B cell (primary cell): ENCODE data around the gene NTN5. TPM values are rescaled to one million over a fixed set of nuclear protein-coding genes. Genes with fewer than 3 reads are reported as not detected.

Experiments used
- polyA plus RNA-seq: library from polyadenylated mRNA; depleted of rRNA; stranded (reverse); fragments of >200 nt; gene quantifications from 2 replicates; pipeline ENCODE4 v1.2.3, GENCODE V29; 2012
- total RNA-seq, 2 donors: library from RNA; stranded (reverse); fragments of 120-200 nt in 1 of 2; gene quantifications; 1 replicate in 1 of 2; 2 replicates in 1 of 2; pipeline versions ENCODE4 v1.2.3 to v1.2.4, GENCODE V29; 2013 to 2022

NTN5 gene
- total and polyA plus RNA-seq, 2 donors (not counting 1 experiment from before 2014, with no cell fraction given): 1.2 to 1.8 TPM

Other genes with a start within 250 kb of the NTN5 start
- gene GRWD1, start 227.0 kb downstream of the NTN5 start, total RNA-seq: 38.6 and 40.7 TPM in 2 replicates
- gene GRWD1, start 227.0 kb downstream of the NTN5 start, polyA plus RNA-seq: 10.6 and 12.0 TPM in 2 replicates
- 2.1 and 2.3 TPM in 2 replicates for gene KCNJ14, start 217.4 kb downstream of the NTN5 start, total RNA-seq
- 1.5 and 2.1 TPM in 2 replicates for gene KCNJ14, start 217.4 kb downstream of the NTN5 start, polyA plus RNA-seq
- gene CYTH2, start 203.6 kb downstream of the NTN5 start, total RNA-seq: 56.0 and 62.6 TPM in 2 replicates
- gene CYTH2, start 203.6 kb downstream of the NTN5 start, polyA plus RNA-seq: 31.4 and 40.7 TPM in 2 replicates
- 1.6 and 1.9 TPM in 2 replicates for gene LMTK3, start 161.2 kb downstream of the NTN5 start, total RNA-seq
- gene LMTK3, start 161.2 kb downstream of the NTN5 start, polyA plus RNA-seq: 0.19 and 0.25 TPM in 2 replicates
- gene SULT2B1, start 120.8 kb downstream of the NTN5 start, total RNA-seq: not detected in 2 replicates
- gene SULT2B1, start 120.8 kb downstream of the NTN5 start, polyA plus RNA-seq: not detected in 2 replicates
- not detected in 2 replicates for gene SPACA4, start 66.3 kb downstream of the NTN5 start, total RNA-seq
- gene SPACA4, start 66.3 kb downstream of the NTN5 start, polyA plus RNA-seq: not detected in 2 replicates
- gene FAM83E, start 57.9 kb downstream of the NTN5 start, total RNA-seq: 1.5 and 4.1 TPM in 2 replicates
- 0.12 and 0.15 TPM in 2 replicates for gene FAM83E, start 57.9 kb downstream of the NTN5 start, polyA plus RNA-seq
- 2,217 and 2,248 TPM in 2 replicates for gene RPL18, start 53.8 kb downstream of the NTN5 start, total RNA-seq
- 3,187 and 4,393 TPM in 2 replicates for gene RPL18, start 53.8 kb downstream of the NTN5 start, polyA plus RNA-seq
- 45.4 and 47.3 TPM in 2 replicates for gene SPHK2, start 53.5 kb downstream of the NTN5 start, total RNA-seq
- gene SPHK2, start 53.5 kb downstream of the NTN5 start, polyA plus RNA-seq: 14.2 and 17.0 TPM in 2 replicates
- gene DBP, start 35.6 kb downstream of the NTN5 start, total RNA-seq: 33.0 and 33.2 TPM in 2 replicates
- 14.9 and 23.5 TPM in 2 replicates for gene DBP, start 35.6 kb downstream of the NTN5 start, polyA plus RNA-seq
- 25.7 and 27.7 TPM in 2 replicates for gene CA11, start 26.8 kb downstream of the NTN5 start, total RNA-seq
- gene CA11, start 26.8 kb downstream of the NTN5 start, polyA plus RNA-seq: 6.2 and 6.5 TPM in 2 replicates
- gene FUT2, start 23.0 kb upstream of the NTN5 start, total RNA-seq: not detected in 2 replicates
- not detected in 2 replicates for gene FUT2, start 23.0 kb upstream of the NTN5 start, polyA plus RNA-seq
- gene MAMSTR, start 46.7 kb upstream of the NTN5 start, total RNA-seq: 1.6 and 2.4 TPM in 2 replicates
- 0.17 and 0.60 TPM in 2 replicates for gene MAMSTR, start 46.7 kb upstream of the NTN5 start, polyA plus RNA-seq
- gene RASIP1, start 67.6 kb upstream of the NTN5 start, total RNA-seq: 0.20 TPM in 1 of 2 replicates, not detected in the other
- 0.19 TPM in 1 of 2 replicates, not detected in the other for gene RASIP1, start 67.6 kb upstream of the NTN5 start, polyA plus RNA-seq
- not detected in 2 replicates for gene IZUMO1, start 73.9 kb upstream of the NTN5 start, total RNA-seq
- gene IZUMO1, start 73.9 kb upstream of the NTN5 start, polyA plus RNA-seq: not detected in 2 replicates
- gene FUT1, start 79.6 kb upstream of the NTN5 start, total RNA-seq: not detected in 2 replicates
- not detected in 2 replicates for gene FUT1, start 79.6 kb upstream of the NTN5 start, polyA plus RNA-seq
- not detected in 2 replicates for gene FGF21, start 82.5 kb upstream of the NTN5 start, total RNA-seq
- gene FGF21, start 82.5 kb upstream of the NTN5 start, polyA plus RNA-seq: not detected in 2 replicates
- gene BCAT2, start 138.0 kb upstream of the NTN5 start, total RNA-seq: 39.1 and 42.9 TPM in 2 replicates
- gene BCAT2, start 138.0 kb upstream of the NTN5 start, polyA plus RNA-seq: 27.4 and 36.3 TPM in 2 replicates
- 2.9 and 5.1 TPM in 2 replicates for gene HSD17B14, start 163.5 kb upstream of the NTN5 start, total RNA-seq
- gene HSD17B14, start 163.5 kb upstream of the NTN5 start, polyA plus RNA-seq: 1.8 and 2.5 TPM in 2 replicates
- gene PLEKHA4, start 195.6 kb upstream of the NTN5 start, total RNA-seq: 5.5 and 6.2 TPM in 2 replicates
- gene PLEKHA4, start 195.6 kb upstream of the NTN5 start, polyA plus RNA-seq: 4.3 and 6.0 TPM in 2 replicates
- 122 and 128 TPM in 2 replicates for gene PPP1R15A, start 199.4 kb upstream of the NTN5 start, total RNA-seq
- gene PPP1R15A, start 199.4 kb upstream of the NTN5 start, polyA plus RNA-seq: 1,029 and 1,214 TPM in 2 replicates
- gene TULP2, start 225.7 kb upstream of the NTN5 start, total RNA-seq: not detected in 2 replicates
- not detected in 2 replicates for gene TULP2, start 225.7 kb upstream of the NTN5 start, polyA plus RNA-seq
- 134 and 136 TPM in 2 replicates for gene NUCB1, start 227.3 kb upstream of the NTN5 start, total RNA-seq
- 85.9 and 118 TPM in 2 replicates for gene NUCB1, start 227.3 kb upstream of the NTN5 start, polyA plus RNA-seq